ENCODE data around the gene DPY19L1.
"Not testable (repeated sequence)": the region's sequence is repeated elsewhere in the genome, so short reads cannot be mapped to it uniquely, and the experiment has no call there.

DPY19L1 gene

DNA sequence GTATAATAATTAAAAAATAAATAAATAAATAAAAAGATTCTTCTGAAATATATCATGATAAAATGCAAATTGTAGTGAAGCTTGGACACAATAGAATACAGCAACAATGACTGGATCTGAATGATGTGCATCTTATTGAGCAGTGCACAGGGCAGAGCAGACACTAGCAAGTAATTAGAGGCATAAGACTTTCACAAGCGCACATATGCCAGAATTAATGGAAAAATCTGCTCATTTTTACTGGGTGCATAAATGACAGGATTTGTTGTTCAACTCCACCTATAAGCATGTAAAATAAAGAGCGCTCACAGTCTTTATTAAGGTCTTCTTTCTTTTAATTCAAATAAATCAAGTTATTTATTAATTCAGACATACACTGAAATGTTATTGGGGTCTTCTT lies 125.0 kb downstream of the DPY19L1 start:
- no peak for DNase-seq

DNA sequence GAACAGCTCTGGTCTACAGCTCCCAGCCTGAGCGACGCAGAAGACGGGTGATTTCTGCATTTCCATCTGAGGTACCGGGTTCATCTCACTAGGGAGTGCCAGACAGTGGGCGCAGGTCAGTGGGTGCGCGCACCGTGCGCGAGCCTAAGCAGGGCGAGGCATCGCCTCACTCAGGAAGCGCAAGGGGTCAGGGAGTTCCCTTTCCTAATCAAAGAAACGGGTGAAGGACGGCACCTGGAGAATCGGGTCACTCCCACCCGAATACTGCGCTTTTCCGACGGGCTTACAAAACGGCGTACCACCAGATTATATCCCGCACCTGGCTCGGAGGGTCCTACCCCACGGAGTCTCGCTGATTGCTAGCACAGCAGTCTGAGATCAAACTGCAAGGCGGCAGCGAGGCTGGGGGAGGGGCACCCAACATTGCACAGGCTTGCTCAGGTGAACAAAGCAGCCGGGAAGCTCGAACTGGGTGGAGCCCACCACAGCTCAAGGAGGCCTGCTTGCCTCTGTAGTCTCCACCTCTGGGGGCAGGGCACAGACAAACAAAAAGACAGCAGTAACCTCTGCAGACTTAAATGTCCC lies 130.9 kb downstream of the DPY19L1 start:
- DNase-seq, result not testable (repeated sequence)

DNA sequence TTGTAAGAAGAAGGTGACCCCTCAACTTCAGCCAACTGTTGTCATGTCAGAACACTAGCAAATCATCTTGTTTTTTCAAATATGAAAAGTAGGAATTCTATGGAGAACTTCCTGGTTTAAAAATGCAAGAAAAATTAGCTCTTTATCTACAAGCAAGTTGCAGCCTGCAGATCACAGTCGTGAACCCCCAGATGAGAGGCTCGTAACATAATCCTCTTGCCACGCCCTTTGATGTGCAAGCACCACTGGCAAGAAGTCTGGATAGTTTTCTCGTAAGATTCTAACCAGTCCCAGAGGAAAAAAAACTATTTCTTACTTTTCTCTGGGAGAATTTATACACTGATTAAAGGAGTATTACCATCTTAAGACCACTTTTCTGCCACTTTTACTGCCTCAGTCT lies 132.3 kb downstream of the DPY19L1 start:
- DNase-seq, result no peak

DNA sequence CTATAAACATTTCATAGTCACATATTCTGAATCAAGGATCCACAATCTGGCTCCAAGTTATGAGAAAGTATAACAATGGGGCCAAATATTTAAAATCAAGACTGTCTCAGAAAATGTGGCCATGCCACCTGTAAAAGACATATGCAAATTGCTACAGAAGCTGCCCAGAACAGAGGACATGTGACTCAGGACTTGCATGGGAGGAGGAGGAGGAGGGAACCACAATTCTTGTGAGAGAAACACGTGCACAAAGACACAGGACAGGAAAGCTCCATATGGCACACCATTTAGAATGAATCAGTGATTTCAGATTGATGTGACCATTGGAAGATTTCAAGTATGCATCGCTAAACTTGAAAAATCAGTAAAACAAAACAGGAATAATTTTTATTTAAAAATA lies 133.4 kb downstream of the DPY19L1 start:
- not testable (repeated sequence) for DNase-seq

DNA sequence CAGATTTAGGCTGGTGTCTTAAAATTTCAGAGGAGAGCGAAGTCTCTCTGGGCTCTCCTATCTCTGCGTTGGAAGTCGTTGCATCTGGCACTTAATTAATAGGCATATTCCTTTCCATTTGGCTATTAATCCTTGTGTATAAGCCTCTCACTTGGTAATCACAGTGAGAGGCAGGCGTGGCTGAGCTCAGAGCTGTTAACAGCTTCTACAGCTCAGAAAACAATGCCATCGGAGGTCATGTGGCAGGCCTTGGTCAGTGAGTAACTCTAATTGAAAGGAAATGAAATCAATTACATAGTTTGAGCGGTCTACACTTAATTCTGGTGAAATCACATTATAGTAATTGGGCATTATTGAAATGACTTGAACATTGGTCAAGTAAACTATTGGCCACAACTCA lies 135.1 kb downstream of the DPY19L1 start:
- no peak for DNase-seq

DNA sequence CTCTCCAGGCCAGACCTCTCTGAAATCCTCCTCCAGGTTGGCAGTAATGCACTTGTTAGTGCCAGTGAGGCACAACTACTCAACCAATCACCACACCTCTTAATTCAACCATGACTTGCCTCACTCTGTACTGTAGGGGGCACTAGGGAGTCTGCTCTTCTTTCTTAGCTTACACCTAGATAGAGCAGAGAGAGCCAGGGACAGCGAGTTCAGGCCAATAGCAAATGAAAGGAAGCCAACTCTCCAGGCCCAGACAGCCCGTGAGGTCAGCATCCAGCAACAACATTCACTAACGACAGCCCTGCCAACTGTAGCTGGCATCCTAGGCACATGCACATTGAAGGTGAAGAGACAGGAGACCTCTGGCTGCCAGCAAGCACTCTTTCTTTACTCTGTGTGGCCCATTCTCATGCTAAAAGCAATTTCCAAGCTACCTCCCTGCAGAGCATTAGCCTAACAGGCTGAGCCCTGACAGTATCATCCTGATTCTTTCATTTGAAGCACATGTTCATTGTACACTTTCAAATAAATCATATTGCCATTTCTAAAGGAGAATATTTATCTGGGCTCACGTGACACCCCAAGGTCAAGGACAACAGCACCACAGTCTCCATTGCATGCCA lies 136.3 kb downstream of the DPY19L1 start:
- DNase-seq, result peak in 1 of 2 donors; percentile 3

DNA sequence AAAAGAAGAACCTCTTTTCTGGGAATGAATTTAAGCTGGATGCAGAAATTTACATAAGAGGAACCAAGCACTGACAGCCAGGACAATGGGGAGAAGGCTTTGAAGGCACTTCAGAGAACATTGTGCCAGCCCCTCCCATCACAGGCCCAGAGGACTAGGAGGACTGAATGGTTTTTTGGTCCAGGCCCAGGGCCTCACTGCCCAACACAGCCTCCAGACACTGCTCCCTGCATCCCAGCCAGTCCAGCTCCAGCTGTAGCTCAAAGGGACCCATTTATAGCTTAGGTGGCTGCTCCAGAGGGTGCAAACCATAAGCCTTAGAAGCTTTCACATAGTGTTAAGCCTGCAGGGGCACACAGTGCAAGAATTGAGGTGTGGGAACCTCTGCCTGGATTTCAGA lies 142.1 kb downstream of the DPY19L1 start:
- no peak for DNase-seq

DNA sequence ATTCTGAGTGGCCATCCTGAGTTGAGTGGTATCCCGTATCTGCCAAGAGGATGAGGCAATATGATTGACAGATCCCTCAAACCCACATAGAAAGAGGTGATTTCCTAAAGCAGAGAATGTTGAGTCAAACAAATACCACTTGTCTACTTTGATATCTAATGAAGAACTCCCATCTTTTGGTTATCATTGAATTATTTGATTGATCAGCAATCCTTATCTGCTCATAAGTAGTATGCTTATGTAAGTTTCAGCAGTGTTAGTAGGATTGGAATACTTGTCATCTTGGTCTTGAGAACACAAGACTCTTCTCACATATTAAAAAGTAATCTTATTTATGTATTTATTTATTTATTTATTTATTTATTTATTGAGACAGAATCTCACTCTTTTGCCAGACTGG lies 147.3 kb downstream of the DPY19L1 start:
- no peak for DNase-seq

DNA sequence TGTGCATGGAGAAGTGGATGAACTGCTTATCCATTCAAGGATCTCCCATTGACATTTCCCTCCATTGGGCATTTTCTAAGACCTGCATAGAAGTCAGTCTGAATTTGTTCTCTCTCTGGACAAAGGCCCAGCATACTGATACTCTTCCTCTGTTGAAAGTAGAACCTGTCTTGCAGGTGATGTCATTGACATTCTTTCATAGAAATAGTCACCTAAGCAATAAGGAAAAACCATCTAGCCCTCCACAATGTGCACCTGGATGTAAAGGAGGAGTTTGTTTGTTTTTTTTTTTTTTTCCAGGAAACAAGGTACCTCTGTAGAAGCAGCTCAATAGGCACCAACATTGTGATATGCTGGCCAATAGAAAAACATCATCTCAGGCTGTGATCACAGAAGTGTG lies 150.4 kb downstream of the DPY19L1 start:
- DNase-seq, result no peak

DNA sequence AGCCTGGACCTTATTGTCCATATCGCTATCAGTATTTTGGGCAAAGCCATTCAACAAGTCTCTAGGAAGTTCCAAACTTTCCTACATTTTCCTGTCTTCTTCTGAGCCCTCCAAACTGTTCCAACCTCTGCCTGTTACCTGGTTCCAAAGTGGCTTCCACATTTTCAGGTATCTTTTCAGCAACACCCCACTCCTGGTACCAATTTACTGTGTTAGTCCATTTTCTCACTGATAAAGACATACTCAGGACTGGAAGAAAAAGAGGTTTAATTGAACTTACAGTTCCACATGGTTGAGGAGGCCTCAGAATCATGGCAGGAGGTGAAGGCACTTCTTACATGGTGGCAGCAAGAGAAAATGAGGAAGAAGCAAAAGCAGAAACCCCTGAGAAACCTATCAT lies 153.4 kb downstream of the DPY19L1 start:
- DNase-seq, result not testable (repeated sequence)

DNA sequence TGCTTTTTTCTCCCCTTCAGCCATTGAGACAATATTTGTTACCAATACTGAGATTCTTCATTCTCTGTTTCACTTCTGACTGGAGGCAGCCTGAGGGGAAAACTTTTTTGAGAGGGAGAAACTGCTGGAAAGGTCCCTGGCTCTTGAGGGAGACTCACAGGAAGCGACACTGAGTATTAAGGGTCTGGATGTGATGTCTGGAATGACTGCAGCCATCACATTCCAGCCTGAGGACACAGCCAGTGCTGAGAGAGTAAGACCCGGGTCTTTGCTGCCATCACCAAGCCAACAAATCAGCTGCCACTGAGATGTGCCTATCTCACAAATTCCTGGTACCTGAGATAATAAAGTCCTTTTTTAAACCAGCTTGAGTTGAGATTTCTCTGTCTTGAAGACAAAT lies 157.4 kb downstream of the DPY19L1 start:
- no peak for DNase-seq

DNA sequence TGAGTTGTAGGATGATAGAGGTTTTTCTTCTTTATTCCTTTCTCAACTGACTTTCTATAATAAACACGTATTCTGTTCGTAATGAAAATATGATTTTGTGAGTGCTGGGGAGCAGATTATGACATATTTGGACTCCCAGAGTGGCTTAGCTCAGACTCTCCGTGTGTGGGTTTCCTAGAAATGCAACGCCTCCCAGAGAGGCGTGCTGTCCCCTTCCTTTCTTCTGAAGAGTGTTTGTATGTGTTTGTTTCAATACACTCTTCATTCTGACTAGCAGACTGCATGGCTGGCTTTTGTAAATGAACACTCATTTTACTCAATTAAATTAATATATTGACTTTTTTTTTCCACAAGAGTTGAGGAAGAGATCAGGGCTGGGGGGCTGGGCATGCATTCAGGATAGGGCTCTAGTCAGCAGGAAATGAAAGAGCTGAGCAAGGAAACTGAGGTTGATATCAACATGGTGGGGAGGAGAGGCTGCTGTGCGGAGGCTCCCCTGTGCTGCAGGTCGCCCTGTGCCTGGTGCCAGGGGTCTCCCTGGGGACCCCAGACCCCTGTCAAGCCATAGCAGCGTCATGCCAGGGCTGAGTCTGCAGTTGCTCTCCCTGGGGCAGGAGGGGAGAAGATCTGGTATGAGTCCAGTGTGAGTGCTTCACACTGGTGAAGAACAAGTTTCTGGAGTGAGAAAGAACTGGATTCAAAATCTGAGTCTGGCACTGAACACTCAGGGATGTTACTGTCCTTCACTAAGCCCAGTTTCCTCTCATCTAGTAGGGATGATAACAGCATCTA lies 158.1 kb downstream of the DPY19L1 start:
- DNase-seq, result not testable (repeated sequence)
